Activated CD8-positive, alpha-beta memory T cell treated with anti-CD3 and anti-CD28 coated beads, Interleukin-2, amount 50 U/mL, for 24 hours (primary cell): ENCODE data around the gene PCDHB11.
"Not testable (repeated sequence)": the region's sequence is repeated elsewhere in the genome, so short reads cannot be mapped to it uniquely, and the experiment has no call there.

ENCODE experiments used
- DNase-seq: peaks from one replicate; pipeline ENCODE4 v3.0.0-alpha.2; 2020; ENCODE audit errors: extremely low read depth

PCDHB11 gene

GRCh38 chr5:141236516-141237313, 37.3 kb downstream of the PCDHB11 start:
- no peak for DNase-seq

- no peak for DNase-seq
Measured at GRCh38 chr5:141241496-141241895, 42.1 kb downstream of the PCDHB11 start.

GRCh38 chr5:141245250-141245717, 45.9 kb downstream of the PCDHB11 start, which contains the start of gene PCDHB15:
TSS of gene PCDHB15 (plus strand) at chr5:141245395. CDS start at chr5:141245579, 184 bp downstream.
- no peak for DNase-seq

GRCh38 chr5:141246971-141247370, 47.5 kb downstream of the PCDHB11 start:
- DNase-seq = not testable (repeated sequence)

- not testable (repeated sequence) for DNase-seq
Measured at GRCh38 chr5:141247434-141247833, 48.0 kb downstream of the PCDHB11 start.

GRCh38 chr5:141250576-141250975, 51.1 kb downstream of the PCDHB11 start:
- DNase-seq = no peak
